ENCODE measurements around the gene TCF7L2.

Gene TCF7L2

DNA sequence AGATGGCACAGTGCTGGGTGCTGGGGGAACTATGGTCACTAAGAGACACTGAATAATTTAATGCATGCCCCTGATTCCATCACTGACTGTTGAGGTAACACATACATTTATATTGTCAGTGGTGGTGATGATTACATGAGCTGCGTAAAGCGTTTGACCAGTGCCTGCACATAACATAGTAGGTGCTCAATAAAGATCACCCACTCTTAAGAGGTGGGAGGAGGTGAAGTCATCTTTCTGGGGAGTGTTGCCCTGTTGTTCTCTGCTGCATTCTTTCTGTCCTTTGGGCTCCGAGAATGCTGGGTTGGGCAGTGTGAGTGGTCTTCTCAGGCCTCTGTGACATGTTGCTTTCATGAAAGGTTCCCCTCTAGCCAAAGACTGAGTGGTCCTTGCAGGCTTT, 68.0 kb downstream of the TCF7L2 start:
- intact Hi-C loops (cut with DNase I) = no loop called here
- DNase-seq = no peak

DNA sequence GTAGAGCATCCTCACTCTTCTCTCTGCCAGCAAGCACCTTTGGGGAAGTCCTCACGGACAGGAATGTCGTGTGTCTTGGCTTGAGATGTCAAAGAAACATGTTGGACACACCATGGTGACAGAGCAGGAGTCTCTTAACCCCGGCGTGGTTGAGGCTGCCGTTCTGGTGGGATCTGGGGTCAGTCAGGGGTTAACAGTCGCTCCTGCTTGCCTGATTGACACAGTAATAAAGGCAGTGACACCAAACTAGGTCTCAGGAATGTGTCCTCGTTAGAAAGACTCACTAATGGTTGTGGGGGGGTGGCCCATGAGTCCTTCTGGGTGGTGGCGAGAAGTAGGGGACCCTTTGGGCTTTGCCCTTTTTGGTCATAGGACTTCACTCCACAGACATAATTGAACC, 69.0 kb downstream of the TCF7L2 start:
- DNase-seq = no peak
- intact Hi-C loops (cut with DNase I) = no loop called here

DNA sequence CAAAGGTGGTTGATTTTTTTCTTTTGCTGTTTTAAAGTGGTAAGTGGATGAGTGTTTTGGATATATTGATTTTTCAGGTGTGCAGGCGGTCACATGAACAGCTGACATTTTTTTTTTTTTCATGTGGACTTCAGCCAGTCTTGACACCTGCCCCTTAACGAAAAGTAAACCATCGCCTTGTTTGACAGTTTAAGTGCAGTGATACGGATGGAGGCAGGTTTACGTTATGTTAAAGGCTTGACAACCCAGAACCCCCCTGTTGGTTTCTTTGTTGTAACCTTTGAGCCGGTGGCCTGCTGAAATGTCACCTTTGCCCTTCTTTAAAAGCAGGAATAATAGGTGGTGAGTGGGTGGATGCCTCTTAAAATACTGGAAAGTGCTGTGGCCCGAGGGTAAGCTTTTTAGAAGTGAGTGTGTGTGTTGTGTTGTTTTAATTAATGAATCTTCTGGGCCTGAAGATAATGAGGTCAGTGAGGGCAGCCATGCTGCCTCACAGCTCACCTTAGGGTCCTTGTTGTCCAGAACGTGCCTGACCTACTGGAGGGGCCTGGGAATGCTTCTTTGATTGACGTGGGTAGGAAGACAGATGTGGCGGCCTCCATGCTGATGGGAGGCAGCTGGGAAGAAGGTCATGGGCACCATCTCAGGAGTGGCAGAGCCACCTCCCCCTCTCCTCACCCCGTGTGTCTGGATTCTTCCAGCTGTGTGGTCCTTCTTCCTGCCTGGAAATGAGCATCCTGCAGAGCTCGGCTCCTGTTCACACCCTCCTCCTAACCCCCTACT, 69.8 kb downstream of the TCF7L2 start:
- intact Hi-C loops (cut with DNase I) = no loop called here
- DNase-seq = no peak

DNA sequence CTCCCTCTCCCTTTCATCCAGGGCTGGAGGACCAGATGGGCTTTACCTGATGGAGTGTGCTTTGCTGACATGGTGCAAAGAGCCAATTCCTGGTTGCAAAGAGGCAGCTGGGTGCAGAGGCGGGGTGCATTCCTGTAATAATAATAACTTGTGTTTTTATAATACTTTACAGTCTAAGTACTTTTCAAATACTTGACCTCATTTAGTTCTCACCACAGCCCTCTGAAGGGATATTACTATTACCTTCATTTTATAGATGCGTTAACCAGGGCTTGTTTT, 70.4 kb downstream of the TCF7L2 start:
- intact Hi-C loops (cut with DNase I) = no loop called here
- no peak for DNase-seq

DNA sequence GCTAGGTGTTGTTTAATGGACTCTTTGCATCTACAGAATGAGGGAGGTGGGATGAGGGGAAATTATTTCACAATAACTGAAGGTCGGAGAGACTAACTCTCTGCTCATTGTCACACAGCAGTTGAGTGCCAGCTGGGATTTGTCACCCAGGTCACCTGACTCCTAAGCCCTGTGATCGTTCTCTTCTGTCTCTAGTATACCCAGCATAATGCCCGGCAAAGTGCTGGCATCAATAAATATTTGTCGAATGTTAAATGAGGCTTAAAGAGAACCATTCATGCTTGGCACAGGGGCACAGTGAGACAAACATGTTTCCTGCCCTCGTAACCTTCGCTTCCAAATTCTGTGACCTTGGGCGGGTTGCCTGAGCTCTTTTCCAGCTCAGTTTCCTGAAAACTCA, 70.8 kb downstream of the TCF7L2 start:
- intact Hi-C loops (cut with DNase I) = no loop called here
- DNase-seq = no peak

DNA sequence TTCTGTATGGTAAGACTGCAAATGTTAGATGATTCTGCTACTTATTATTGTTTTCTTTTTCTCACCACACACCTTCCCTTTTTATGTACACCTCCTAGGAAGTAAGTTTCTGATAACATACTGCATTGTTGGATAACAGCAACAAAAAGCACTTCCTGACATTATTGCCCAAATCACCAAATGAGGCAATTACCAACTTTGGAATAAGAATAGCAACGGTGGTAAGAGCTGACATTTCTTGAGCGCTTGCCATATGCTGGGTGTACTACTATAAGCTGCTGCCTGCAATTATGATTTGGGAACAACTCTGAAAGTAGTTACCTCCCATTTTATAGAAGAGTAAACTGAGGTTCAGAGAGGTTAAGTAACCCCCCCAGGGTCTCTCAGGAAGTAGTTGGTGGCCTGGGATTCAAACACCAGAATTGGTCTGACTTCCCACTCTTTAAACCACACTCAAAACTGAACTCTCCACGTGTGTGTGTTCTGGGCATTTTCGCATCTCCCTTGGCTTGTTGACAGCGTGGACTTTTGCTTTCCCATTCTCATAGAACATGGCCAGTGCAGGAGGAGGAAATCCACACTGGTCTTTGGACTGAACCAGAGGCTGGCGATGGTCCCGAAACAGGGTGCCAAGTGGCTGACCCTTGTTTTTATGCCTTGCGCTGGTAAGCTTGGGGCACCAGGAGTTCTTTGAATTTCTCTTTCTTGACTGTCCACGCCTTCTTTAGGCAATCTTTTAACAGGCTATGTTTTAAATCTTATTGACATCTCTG, 71.4 kb downstream of the TCF7L2 start:
- intact Hi-C loops (cut with DNase I) = no loop called here
- peak in 7 of 10 donors; percentile 33 to 83 (median 41) for DNase-seq

DNA sequence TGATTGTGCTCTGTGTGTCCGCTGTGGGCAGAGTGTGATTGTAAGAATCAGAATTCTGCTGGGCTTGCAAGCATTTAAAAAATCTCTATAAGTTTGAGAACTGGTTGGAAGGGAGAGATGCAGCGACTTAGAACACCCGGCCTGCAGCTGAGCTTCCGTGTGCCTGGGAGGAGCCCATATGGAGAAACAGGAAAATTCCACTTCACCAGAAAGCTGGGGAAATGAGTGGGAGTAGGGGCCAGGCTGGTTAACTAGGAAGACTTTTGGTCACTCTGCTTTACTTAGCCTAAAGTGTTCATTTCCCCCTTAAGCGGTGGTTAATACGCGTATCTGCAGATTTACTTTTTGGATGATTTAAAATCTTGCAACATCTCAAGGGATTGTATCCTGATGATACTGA, 72.2 kb downstream of the TCF7L2 start:
- intact Hi-C loops (cut with DNase I) = no loop called here
- DNase-seq = no peak

DNA sequence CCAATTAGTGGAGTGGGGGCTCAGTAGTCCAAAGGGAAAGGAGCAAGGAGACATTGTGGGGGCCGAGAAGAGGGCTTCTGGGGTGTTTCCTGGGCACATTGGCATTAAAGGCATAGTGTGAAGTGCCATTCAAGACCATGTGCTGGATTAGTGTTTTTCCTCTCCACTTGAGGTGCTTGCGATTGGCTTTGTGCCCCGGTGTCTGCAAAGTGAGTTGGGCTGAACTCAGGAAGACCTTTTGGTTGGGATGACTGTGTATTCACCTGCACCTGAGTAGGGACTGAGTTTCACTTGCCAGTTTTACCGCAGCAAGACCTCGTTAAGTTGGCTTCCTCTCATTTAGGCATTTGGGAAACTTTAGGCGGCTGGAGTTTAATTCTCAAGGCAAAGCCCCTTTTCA, 73.0 kb downstream of the TCF7L2 start:
- no peak for DNase-seq
- intact Hi-C loops (cut with DNase I) = no loop called here

DNA sequence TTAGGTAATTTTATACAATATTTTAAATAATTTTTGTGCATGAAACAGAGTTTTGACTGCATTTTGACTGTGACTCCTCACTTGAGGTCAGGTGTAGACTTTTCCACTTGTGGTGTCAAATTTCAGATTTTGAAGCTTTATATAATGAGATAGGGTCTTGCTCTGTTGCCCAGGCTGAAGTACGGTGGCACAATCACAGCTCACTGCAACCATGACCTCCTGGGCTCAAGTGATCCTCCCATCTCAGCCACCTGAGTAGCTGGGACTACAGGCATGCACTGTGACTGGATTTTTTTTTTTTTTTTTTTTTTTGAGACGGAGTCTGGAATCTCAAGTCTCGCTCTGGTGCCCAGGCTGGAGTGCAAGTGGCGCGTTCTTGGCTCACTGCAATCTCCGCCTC, 74.9 kb downstream of the TCF7L2 start:
- intact Hi-C loops (cut with DNase I) = no loop called here
- DNase-seq = no peak

DNA sequence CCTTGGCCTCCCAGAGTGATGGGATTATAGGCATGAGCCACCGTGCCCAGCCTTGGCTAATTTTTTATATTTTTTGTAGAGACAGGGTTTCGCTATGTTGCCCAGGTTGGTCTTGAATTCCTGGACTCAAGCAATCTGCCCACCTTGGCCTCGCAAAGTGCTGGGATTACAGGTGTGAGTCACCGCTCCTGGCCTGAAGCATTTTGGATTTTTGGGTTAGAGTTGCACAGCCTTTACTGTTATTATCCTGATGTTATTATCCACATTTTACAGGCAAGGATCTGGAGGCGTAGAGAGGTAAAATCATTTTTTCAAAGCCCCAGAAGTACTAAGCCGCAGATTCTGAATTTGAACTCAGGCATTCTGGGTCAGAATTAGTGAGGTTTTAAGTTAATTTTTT, 75.4 kb downstream of the TCF7L2 start:
- DNase-seq = no peak
- intact Hi-C loops (cut with DNase I) = no loop called here

DNA sequence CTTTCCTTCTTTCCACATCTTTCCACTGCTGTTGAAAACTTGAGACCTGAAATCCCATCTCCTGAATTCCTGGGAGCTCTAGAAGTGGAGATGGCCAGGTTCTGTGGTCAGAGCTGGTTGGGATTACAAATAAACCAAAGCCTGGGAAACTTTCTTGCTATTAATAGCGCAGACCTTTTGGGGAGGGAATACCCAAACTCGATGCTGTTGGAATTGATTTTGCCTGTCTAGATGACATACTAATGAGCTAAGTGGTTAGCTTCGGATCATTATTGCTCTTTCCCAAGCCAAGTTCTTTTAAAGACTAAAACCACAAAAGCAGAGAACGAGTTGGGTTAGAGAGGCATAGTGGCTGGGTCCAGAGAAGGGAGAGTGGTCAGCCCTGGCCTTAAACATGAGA, 76.6 kb downstream of the TCF7L2 start:
- intact Hi-C loops (cut with DNase I) = no loop called here
- no peak for DNase-seq

DNA sequence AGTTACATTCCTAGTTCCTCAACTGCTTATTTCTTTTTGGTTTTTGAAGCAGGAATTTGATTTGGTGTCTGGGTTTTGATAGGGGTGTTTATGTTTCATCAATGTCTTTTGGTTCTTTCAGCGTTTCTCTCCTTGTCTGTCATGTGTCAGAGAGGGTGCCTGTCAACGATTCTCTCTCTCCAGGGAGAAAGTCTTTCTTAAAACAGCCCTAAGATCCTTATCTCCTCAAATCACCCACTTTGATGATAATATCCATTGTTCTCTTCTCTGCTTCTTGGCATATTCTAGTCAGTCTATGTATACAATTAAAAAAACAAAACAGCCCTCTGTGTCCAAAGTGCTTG, 77.2 kb downstream of the TCF7L2 start:
- DNase-seq = no peak
- intact Hi-C loops (cut with DNase I) = no loop called here

DNA sequence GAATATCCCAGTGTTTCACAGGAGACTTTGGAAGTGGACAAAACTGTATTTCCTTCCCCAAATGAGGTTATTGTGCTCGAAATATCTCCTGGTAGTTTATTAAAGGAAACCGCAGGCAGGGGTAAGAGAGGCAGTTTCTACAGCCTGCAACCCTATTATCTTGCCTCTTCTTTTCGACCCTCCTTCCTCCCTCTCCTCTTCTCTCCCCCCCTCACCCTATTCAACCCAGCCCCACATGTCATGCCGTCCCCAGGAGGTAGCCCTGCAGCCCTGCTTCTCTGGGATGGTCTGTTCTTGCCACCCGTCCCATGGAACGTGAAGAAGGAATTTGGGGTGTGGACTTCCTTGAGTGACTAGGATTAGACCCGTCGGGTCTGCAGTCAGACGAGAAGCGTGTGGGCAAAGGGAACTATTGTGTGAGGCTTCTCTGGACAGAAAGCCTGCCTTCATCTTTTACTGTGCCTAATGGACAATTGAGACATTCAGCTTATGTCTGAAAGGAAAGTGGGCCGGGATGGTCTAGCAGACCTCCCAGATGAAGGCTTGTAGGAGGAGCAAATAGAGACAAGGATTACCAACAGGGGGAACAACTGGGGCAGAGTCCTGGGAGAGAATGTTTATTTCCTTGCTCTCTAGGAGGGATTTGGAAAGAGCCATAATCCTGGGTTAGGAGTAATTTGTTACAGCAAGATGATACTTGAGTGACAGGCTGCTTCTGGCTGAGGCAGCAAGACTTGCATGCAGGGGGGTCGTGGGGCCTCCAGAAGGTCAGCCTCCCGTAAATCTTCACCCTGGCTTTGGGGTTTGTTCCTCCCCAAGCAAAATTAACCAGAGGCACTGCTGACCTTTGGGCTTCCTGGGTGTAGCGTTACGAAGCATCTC, 77.8 kb downstream of the TCF7L2 start:
- intact Hi-C loops (cut with DNase I) = no loop called here
- no peak for DNase-seq

DNA sequence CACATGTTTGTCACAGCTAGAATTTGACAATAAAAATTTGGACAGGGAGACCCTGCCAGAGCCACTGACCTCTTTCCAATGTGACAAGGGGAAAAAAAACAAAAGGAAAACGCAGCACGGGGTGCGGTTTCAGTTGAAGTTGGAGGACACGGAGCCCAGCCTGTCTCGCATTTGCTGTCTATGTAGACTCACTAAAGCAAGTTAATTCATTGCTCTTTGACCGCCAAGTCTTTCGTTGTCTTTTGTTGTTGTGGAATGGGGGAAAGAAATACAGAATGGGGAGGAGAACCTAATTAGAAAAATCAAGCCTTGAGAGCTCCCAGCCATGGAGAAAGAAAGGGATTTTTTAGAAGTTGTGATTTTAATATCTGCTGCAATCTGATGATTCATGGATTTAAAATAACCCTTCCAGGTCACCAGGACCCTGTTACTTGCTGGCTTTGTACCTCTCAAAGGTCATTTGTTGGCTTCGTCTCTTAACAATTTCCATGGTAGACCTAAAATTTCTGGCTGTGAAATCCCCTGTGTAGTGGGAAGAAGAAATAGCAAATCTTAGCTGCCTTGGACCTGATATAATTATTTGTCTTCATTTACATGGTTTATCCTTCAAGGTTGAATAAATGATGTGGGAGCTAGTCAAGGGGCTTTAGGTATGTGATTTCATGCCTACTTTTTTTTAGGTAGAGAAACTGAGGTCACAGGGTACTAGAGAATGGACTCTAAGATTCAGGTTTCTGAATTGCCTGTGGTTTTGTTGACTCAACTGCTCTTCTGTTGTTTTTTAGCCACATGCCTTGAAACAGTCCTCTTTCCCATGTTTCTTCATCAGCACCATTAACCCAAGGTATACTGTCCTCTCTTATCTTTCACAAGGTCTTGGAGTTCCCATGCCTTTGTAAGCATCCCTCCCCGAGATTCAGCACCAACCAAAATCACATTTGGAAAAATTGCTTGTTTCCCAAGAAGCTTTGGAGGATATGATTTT, 78.7 kb downstream of the TCF7L2 start:
- DNase-seq = no peak

DNA sequence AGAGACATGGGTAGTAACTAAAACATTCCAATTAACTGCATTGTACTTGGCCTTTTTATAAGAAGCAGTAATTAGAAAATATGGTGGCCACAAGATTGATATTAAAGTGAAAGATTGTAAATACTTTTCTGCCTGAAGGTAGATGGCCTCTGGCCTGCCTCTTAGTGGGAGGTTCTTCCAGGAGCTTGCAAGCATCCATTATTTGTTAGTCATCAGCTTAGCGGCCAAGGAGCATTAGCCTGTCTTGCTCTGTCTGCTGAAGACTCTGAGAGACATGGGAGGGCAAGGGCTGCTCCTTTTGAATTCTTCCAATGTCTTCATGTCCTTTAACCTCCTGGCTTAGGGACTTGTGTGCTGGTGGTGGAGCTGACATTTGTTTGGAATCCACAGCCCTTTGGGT, 80.4 kb downstream of the TCF7L2 start:
- intact Hi-C loops (cut with DNase I) = no loop called here
- no peak for DNase-seq

More for the DNA sequence above, 78.7 kb downstream of the TCF7L2 start:
- intact Hi-C loops (cut with DNase I) = no loop called here

DNA sequence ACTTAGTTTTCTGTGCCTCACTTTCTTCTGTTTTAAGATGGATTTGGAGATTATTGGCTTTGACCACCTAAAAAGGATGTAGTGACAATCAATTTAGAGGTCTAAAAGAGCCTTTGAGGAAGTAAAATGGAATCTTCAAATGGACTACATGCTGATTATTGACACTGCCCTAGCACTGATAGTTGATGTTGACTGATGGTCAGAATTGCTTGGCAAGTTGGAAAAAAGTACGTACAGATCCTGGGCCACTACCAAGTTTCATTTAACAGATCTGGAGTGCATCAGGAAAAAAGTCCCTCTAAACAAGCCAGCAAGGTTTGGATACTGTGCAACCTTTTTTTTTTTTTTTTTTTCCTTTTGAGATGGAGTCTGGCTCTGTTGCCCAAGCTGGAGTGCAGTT, 81.1 kb downstream of the TCF7L2 start:
- intact Hi-C loops (cut with DNase I) = no loop called here
- DNase-seq = no peak

DNA sequence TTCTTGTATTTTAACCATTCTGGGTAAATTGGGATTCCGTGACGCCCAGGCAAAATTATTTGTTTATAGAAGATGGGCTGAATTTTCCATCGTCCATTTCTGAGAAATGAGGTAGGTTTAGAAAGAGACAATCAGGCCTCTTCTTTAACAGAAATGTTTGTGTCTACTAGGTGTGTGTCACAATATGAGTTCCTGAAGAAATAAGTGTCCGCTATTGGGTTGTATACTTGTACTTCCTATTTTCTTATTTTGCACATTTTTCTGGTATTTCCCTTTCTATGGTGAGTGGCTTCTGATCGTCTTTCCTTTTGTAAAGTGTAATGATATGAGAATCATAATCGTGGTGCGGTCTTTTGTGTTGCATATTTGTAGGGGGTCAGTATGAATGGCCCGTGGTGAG, 83.9 kb downstream of the TCF7L2 start:
- DNase-seq = no peak
- intact Hi-C loops (cut with DNase I) = no loop called here

DNA sequence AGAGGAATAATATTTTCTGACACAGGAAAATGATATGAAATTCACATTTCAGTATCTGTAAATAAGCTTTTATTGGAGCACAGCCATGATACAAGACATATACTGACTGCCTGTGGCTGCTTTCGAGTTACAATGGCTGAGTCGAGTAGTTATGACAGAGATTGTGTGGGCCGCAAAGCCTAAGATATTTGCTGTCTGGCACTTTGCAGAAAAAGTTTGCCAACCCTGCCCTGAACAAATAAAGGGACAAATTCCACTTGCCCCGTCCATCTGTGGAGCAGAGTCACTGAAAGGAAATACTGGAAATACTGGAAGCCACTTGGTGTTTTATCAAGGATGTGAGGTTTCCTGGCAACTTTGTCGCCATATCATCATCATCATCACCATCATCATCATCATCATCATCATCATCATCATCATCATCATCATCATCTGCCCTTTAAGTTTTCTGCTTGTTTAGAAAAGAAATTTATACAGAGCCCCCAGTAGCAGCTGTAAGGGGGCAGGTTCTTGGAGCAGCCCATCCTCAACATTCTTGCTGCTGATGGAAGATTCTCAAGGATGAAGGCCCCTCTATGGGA, 85.8 kb downstream of the TCF7L2 start:
- DNase-seq = no peak
- intact Hi-C loops (cut with DNase I) = no loop called here

DNA sequence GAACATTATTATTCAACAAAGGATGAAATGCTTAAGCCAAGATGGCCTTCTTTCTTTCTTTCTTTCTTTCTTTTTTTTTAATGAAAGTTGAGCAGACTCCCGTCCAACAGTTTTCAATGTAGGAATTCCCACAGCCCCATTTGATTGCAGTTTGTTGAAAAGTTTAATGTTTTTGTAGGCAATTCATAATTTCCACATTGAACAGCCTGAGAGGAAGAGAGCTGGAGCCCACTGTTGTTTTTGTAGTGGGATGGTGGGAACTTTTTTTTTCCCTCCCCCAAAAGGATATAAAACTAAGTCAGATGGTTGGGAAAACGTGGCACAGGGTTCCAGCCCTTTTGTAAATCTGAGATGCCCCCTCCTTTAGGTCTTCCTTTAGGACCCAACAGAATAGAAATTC, 86.6 kb downstream of the TCF7L2 start:
- intact Hi-C loops (cut with DNase I) = no loop called here
- DNase-seq = no peak

DNA sequence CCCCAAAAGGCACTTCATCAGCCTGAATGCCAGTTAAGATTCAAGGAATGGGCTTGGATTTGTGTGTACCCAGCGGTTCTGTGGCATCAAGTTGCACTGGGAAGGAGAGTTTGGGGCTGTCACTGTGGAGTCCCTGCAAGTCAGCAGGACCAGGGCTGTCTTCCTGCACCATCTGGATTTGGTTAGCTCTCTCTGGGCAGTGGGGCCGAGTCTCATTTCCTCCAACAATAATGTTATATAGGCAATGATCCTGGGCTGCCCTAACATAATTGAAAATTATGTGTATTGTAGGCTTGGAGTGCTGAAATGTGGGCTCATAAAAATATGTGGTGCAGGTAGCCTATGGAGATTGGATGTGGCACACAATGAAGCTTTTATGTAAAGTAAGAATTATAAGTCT, 87.2 kb downstream of the TCF7L2 start:
- no peak for DNase-seq
- intact Hi-C loops (cut with DNase I) = no loop called here

All from posterior cingulate gyrus (tissue), 11 donors.